ENCODE data around the gene JMJD8. TPM values are rescaled to one million over a fixed set of nuclear protein-coding genes. Genes with fewer than 3 reads are reported as not detected.

JMJD8 gene
- total RNA-seq, 4 donors from 2014 or later = 72.8 to 156 (median 124) TPM

GRCh38 chr16:702341-702740 lies 18.2 kb upstream of the JMJD8 start:
- TF ChIP-seq CTCF (IDR thresholded peaks at IDR 0.05) (no peak), POLR2A (IDR thresholded peaks at IDR 0.05) (no peak)
- intact Hi-C loops (cut with DNase I) = loop anchor here (10.0 kb wide), 1 partner anchor 492 kb away; no protein-coding TSS in a partner anchor
- H3K36me3 ChIP-seq = no peaks in the 10 kb centered on the region
- H3K4me3 ChIP-seq (replicated peaks in 1 of 3) = no peak overlapping the region
- peaks cover 23% of the 10 kb centered on the region for H3K27me3 ChIP-seq
- WGBS, 2 donors = 83 to 84% methylated on average over 19 of the region's 19 CpGs
- DNase-seq = no peak
- H3K9me3 ChIP-seq = no peaks in the 10 kb centered on the region
- peaks cover 0 to 14% of the 10 kb centered on the region in 2 donors for H3K4me1 ChIP-seq
- no peak overlapping the region for H3K27ac ChIP-seq

- H3K4me1 ChIP-seq = peaks cover under 1 to 18% of the 10 kb centered on the region in 2 donors
- no peak for DNase-seq
- H3K36me3 ChIP-seq = no peaks in the 10 kb centered on the region
- peaks cover 17% of the 10 kb centered on the region for H3K27me3 ChIP-seq
- intact Hi-C loops (cut with DNase I) = loop anchor here (10.0 kb wide), 1 partner anchor 494 kb away; no protein-coding TSS in a partner anchor
- H3K9me3 ChIP-seq = no peaks in the 10 kb centered on the region
- 9 to 10% methylated on average over 13 to 22 of the region's 76 CpGs for WGBS, 2 donors
- no peak overlapping the region for H3K27ac ChIP-seq
- H3K4me3 ChIP-seq (replicated peaks in 1 of 3) = no peak overlapping the region
- TF ChIP-seq POLR2A (IDR thresholded peaks at IDR 0.05) = no peak
- TF ChIP-seq CTCF (IDR thresholded peaks at IDR 0.05) = no peak
Measured at GRCh38 chr16:700684-701584, 16.8 kb upstream of the JMJD8 start.

GRCh38 chr16:698911-699671 lies 15.0 kb upstream of the JMJD8 start:
- TF ChIP-seq POLR2A (IDR thresholded peaks at IDR 0.05) (no peak), CTCF (IDR thresholded peaks at IDR 0.05) (no peak)
- no peaks in the 10 kb centered on the region for H3K9me3 ChIP-seq
- H3K4me3 ChIP-seq (replicated peaks in 1 of 3) = no peak overlapping the region
- intact Hi-C loops (cut with DNase I) = no loop called here
- WGBS, 2 donors = 59 to 75% methylated on average over 10 to 19 of the region's 19 CpGs
- H3K36me3 ChIP-seq = no peaks in the 10 kb centered on the region
- no peak for DNase-seq
- peaks cover 15 to 26% of the 10 kb centered on the region in 2 donors for H3K4me1 ChIP-seq
- no peak overlapping the region for H3K27ac ChIP-seq
- H3K27me3 ChIP-seq = peaks cover 13% of the 10 kb centered on the region

GRCh38 chr16:695355-696089 lies 11.4 kb upstream of the JMJD8 start:
- peak; percentile 97 for DNase-seq

More at GRCh38 chr16:695355-696089, 11.4 kb upstream of the JMJD8 start:
- no peak for TF ChIP-seq CTCF (IDR thresholded peaks at IDR 0.05)
- TF ChIP-seq POLR2A (IDR thresholded peaks at IDR 0.05) = peak in 1 of 2 donors; percentile 31
- H3K27me3 ChIP-seq = no peaks in the 10 kb centered on the region
- H3K27ac ChIP-seq = peak overlapping the region in 1 of 3 donors; percentile 68
- peaks cover 17 to 27% of the 10 kb centered on the region in 2 donors for H3K4me1 ChIP-seq
- H3K36me3 ChIP-seq = no peaks in the 10 kb centered on the region
- 2 to 5% methylated on average over 3 to 25 of the region's 71 CpGs for WGBS, 2 donors
- no peaks in the 10 kb centered on the region for H3K9me3 ChIP-seq
- H3K4me3 ChIP-seq (replicated peaks in 1 of 3) = peak overlapping the region in 1 of 3 donors; percentile 32
- intact Hi-C loops (cut with DNase I) = no loop called here

Measured in thyroid gland (tissue), 4 donors.